Renal pelvis (tissue), 12 donors: Measurements from ENCODE around the gene SUMO1. TPM values are rescaled to one million over a fixed set of nuclear protein-coding genes. Genes with fewer than 3 reads are reported as not detected.
A peak's percentile ranks its signal among the peaks of the same experiment; 100 is the strongest.
"Not testable (repeated sequence)": the region's sequence is repeated elsewhere in the genome, so short reads cannot be mapped to it uniquely, and the experiment has no call there.

Experiments
- DNase-seq: peaks from one replicate; pipeline ENCODE4 v3.0.0-alpha.2; 2013
- long read RNA-seq, 16 experiments: transcript quantifications; one replicate each; lab custom pipeline, GENCODE V29; 2026
- polyA plus RNA-seq, 3 donors: library from polyadenylated mRNA; unstranded; fragments of 120-200 nt; gene quantifications; one replicate each; pipeline ENCODE4 v1.2.1, GENCODE V29; 2013; ENCODE audit not compliant: insufficient read length in 3 of 3

Gene SUMO1
- polyA plus RNA-seq = 100 to 1,000 TPM; 171 to 192 (median 180) TPM
- long read RNA-seq, donor 1, transcript SUMO1-203 (5 exons, 1,536 nt) = major isoform, 109 of 122 reads
- long read RNA-seq, donor 1, partial matches to known transcripts = 6 of 122 reads
- long read RNA-seq, donor 1, other reads (novel, unspliced or antisense) = 0 of 122 reads
- long read RNA-seq, donor 2, transcript SUMO1-203 (5 exons, 1,536 nt) = major isoform, 178 of 191 reads
- long read RNA-seq, donor 2, transcript SUMO1-205 (5 exons, 534 nt) = minor isoform, 6 of 191 reads
- long read RNA-seq, donor 2, partial matches to known transcripts = 0 of 191 reads
- long read RNA-seq, donor 2, other reads (novel, unspliced or antisense) = 0 of 191 reads
- long read RNA-seq, donor 3, transcript SUMO1-203 (5 exons, 1,536 nt) = major isoform, 129 of 279 reads
- long read RNA-seq, donor 3, partial matches to known transcripts = 114 of 279 reads
- long read RNA-seq, donor 3, other reads (novel, unspliced or antisense) = 30 of 279 reads
- long read RNA-seq, donor 4, transcript SUMO1-202 (6 exons, 1,071 nt) = minor isoform, 10 of 161 reads
- long read RNA-seq, donor 4, transcript SUMO1-203 (5 exons, 1,536 nt) = major isoform, 137 of 161 reads
- long read RNA-seq, donor 4, transcript SUMO1-201 (4 exons, 831 nt) = minor isoform, 5 of 161 reads
- long read RNA-seq, donor 4, partial matches to known transcripts = 6 of 161 reads
- long read RNA-seq, donor 4, other reads (novel, unspliced or antisense) = 0 of 161 reads
- long read RNA-seq, donor 5, transcript SUMO1-203 (5 exons, 1,536 nt) = major isoform, 58 of 63 reads
- long read RNA-seq, donor 5, partial matches to known transcripts = 0 of 63 reads
- long read RNA-seq, donor 5, other reads (novel, unspliced or antisense) = 0 of 63 reads
- long read RNA-seq, donor 6, transcript SUMO1-203 (5 exons, 1,536 nt) = major isoform, 109 of 116 reads
- long read RNA-seq, donor 6, partial matches to known transcripts = 0 of 116 reads
- long read RNA-seq, donor 6, other reads (novel, unspliced or antisense) = 0 of 116 reads
- long read RNA-seq, donor 7, transcript SUMO1-202 (6 exons, 1,071 nt) = minor isoform, 7 of 128 reads
- long read RNA-seq, donor 7, transcript SUMO1-203 (5 exons, 1,536 nt) = major isoform, 116 of 128 reads
- long read RNA-seq, donor 7, partial matches to known transcripts = 0 of 128 reads
- long read RNA-seq, donor 7, other reads (novel, unspliced or antisense) = 0 of 128 reads
- long read RNA-seq, donor 8, transcript SUMO1-203 (5 exons, 1,536 nt) = major isoform, 43 of 91 reads
- long read RNA-seq, donor 8, partial matches to known transcripts = 31 of 91 reads
- long read RNA-seq, donor 8, other reads (novel, unspliced or antisense) = 15 of 91 reads
- long read RNA-seq, donor 9, transcript SUMO1-203 (5 exons, 1,536 nt) = major isoform, 147 of 162 reads
- long read RNA-seq, donor 9, transcript SUMO1-202 (6 exons, 1,071 nt) = minor isoform, 7 of 162 reads
- long read RNA-seq, donor 9, partial matches to known transcripts = 0 of 162 reads
- long read RNA-seq, donor 9, other reads (novel, unspliced or antisense) = 0 of 162 reads
- long read RNA-seq, donor 10, transcript SUMO1-203 (5 exons, 1,536 nt) = major isoform, 91 of 98 reads
- long read RNA-seq, donor 10, partial matches to known transcripts = 0 of 98 reads
- long read RNA-seq, donor 10, other reads (novel, unspliced or antisense) = 0 of 98 reads
- long read RNA-seq, donor 11, transcript SUMO1-203 (5 exons, 1,536 nt) = major isoform, 73 of 79 reads
- long read RNA-seq, donor 11, partial matches to known transcripts = 0 of 79 reads
- long read RNA-seq, donor 11, other reads (novel, unspliced or antisense) = 0 of 79 reads
- long read RNA-seq, donor 12, transcript SUMO1-205 (5 exons, 534 nt) = minor isoform, 5 of 144 reads
- long read RNA-seq, donor 12, transcript SUMO1-203 (5 exons, 1,536 nt) = major isoform, 127 of 144 reads
- long read RNA-seq, donor 12, partial matches to known transcripts = 6 of 144 reads
- long read RNA-seq, donor 12, other reads (novel, unspliced or antisense) = 0 of 144 reads
- long read RNA-seq, donor 13, transcript SUMO1-203 (5 exons, 1,536 nt) = major isoform, 51 of 63 reads
- long read RNA-seq, donor 13, partial matches to known transcripts = 6 of 63 reads
- long read RNA-seq, donor 13, other reads (novel, unspliced or antisense) = 0 of 63 reads
- long read RNA-seq, donor 14 = 0 reads
- long read RNA-seq, donor 15, transcript SUMO1-203 (5 exons, 1,536 nt) = major isoform, 121 of 645 reads
- long read RNA-seq, donor 15, partial matches to known transcripts = 428 of 645 reads
- long read RNA-seq, donor 15, other reads (novel, unspliced or antisense) = 88 of 645 reads
- long read RNA-seq, donor 16, transcript SUMO1-203 (5 exons, 1,536 nt) = major isoform, 142 of 163 reads
- long read RNA-seq, donor 16, transcript SUMO1-202 (6 exons, 1,071 nt) = minor isoform, 7 of 163 reads
- long read RNA-seq, donor 16, transcript SUMO1-205 (5 exons, 534 nt) = minor isoform, 5 of 163 reads
- long read RNA-seq, donor 16, partial matches to known transcripts = 6 of 163 reads
- long read RNA-seq, donor 16, other reads (novel, unspliced or antisense) = 0 of 163 reads

DNA sequence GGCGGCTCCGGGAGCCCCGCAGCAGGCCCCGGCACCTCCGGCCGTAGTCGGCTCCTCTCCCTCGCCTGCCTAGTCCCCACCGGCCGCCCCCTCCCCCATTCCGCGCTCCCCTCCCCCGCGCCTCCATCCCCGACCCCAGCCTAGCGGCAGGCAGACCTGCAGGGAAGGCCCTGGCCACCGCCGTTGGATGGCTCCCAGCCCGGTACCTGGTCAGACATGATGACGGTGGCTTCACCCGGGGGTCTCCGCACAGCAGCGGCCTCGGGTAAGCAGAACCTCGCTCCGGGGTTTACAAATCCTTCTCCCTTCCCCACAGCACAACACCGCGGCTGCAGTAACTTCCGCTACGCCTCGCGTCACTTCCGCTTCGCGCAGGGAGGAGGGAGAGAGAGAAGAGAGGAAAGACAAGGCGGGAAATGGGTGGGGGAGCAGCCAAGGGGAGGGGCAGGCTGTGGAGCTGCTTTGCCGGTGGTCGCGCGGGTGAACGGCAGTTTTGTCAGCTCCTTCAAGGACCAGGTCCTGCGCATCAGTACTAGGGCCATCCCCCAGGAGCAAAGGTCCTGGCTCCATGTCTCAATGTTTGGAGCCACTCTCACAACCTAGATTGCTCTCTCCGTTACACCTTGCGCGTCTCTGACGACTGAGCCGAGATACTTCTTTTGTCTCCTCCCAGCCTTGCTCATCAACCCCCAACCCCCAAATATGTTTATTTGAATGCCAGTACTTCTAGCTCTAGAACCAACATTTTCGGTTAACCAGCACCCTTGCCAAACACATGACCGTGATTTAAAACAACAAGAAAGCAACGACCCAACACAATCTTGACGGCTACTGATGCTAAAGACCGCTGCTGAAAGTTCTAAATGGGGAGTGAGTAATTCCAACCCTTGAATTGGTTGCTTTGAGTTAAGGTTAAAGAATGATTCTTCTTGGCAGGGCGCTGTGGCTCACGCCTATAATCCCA, at the start of gene SUMO1:
SUMO1 (minus strand) TSS at position 364 of the 964 bp plus-strand sequence; CDS start at position 218, 146 bp downstream.
- peak; percentile 97 for DNase-seq

- DNase-seq = no peak
Observed at GRCh38 chr2:202286595-202286994, 48.2 kb upstream of the SUMO1 start.

- no peak for DNase-seq
Observed at GRCh38 chr2:202278944-202279343, 40.5 kb upstream of the SUMO1 start.

- DNase-seq = no peak
Observed at GRCh38 chr2:202278036-202278760, 39.8 kb upstream of the SUMO1 start.

DNA sequence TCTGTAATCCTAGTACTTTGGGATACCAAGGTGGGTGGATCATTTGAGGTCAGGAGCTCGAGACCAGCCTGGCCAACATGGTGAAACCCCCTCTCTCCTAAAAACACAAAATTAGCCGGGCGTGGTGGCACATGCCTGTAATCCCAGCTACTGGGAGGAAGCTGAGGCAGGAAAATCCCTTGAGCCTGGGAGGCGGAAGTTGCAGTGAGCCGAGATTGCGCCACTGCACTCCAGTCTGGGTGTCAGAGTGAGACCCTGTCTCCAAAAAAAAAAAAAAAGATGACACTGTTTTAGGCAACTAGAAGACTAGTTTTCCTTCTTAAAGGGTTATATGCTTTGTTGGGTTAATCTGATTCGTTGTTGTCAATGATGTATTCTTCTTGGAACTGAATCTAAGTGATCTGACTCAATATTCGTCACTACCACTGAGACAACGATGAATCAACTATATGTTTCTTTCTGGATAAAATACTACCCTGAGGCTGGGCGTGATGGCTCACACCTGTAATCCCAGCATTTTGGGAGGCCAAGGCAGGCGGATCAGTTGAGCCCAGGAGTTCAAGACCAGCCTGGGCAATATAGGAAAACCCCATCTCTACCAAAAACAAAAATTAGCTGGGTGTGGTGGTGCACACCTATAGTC, 37.8 kb upstream of the SUMO1 start:
- not testable (repeated sequence) for DNase-seq

DNA sequence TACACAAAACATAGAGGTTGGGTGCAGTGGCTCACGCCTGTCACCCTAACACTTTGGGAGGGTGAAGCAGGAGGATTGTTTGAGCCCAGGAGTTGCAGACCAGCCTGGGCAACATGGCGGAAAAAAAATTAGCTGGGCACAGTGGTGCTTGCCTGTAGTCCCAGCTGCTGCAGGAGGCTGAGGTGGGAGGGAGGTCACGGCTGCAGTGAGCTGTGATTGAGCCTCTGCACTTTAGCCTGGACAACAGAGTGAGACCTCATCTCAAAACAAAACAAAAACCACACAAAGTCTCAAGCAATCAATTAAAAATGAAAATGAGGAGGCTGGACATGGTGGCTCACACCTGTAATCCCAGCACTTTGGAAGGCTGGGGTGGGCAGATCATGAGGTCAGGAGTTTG, 32.1 kb upstream of the SUMO1 start:
- no peak for DNase-seq

- no peak for DNase-seq
Observed at GRCh38 chr2:202269585-202269984, 31.2 kb upstream of the SUMO1 start.

DNA sequence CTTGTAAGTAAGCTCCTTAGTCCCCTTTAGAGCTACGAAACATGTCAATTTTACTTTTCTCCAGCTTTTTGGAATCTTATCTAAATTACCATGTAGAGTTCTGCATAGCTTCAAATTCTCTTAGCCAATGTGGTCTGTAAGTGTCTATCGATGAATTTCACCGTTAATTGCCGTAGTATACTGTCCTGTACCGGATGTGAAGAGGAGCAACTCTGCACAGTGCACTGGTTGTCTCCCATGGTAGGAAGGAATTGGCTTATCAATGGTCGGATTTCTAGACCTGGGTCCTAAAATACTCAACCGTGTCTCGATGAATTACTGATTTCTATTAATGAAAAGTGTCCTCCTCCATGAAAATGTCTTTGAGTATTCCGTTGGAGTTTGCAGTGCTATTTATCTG, 29.1 kb upstream of the SUMO1 start:
- no peak for DNase-seq

DNA sequence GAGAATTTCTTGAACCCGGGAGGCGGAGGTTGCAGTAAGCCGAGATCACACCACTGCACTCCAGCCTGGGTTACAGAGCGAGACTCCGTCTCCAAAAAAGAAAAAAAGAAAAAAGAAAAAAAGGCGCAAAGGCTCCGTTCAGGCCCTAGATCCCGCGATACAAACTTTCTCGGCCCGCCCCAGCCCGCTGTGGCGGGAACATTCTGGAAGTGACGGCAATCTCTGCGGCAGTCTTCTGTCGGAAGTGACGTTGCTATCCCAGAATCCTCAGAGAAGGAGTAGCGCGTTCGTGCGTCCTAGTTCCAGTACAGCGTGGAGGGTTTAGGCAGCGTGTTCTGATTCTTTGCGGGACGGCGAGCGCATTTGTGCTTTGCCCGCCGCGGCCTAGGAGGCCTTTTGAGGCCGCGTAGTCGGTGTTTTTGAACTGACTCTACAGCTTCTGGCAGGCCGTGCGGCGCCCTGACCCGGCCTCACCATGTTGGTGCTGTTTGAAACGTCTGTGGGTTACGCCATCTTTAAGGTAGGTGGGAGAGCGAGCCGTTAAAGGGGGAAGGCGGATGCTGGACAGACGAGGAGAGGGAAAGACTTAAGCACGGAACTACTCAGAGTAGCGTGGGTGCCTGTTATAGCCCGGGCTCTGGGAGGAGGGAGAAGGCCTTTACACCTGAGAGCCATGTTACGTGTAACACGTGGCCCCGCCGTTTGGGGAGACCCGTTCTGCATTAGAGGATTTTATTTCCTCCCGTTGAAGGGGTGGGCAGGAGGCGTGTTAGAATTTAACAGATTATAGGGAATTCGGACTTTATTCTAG, 27.3 kb upstream of the SUMO1 start, which contains the start of gene NOP58:
NOP58 (plus strand) TSS at position 297 of the 811 bp plus-strand sequence; CDS start at position 476, 179 bp downstream.
- DNase-seq = peak; percentile 98

- no peak for DNase-seq
Observed at GRCh38 chr2:202261531-202261930, 23.1 kb upstream of the SUMO1 start.

GRCh38 chr2:202251494-202251893, 13.1 kb upstream of the SUMO1 start:
- DNase-seq = no peak

DNA sequence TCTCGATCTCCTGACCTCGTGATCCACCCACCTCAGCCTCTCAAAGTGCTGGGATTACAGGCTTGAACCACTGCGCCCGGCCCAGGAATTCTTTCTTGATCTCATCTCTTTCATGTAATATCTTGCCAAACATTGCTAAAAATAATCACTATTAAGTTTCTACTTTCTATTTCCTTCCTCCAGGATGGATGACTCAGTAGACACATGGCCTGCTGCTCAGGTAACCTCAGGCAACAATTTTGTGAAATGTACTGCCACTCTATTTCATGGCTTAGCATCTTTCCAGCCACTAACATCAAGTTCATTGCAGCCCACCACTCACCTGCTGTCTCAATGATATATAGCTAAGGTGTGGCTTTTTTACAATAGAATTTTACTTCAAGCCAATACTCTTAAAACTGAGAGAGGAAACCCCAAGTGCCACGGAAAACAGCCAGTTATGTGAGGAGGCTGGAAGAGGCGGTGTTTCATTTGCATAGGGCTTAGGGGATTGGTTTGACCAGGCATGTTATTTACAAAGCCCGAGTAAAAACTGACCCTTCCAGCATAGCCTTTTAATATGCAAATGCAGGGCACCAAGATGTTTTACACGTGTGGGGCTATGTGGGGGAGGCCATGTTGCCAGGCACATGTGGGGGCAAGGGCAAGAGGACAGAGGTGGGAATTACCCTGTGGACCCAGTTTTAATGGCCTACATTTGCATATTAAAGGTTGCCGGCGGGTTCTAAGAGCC, 11.3 kb upstream of the SUMO1 start:
- DNase-seq = no peak

- not testable (repeated sequence) for DNase-seq
Observed at GRCh38 chr2:202247710-202248109, 9.3 kb upstream of the SUMO1 start.

- DNase-seq = peak; percentile 49
Observed at GRCh38 chr2:202237787-202238233, 587 bp downstream of the SUMO1 start.

- no peak for DNase-seq
Observed at GRCh38 chr2:202221873-202222272, 16.5 kb downstream of the SUMO1 start.
